Ascending aorta (tissue), 2 donors: ENCODE results near the gene SPP2. TPM values are rescaled to one million over a fixed set of nuclear protein-coding genes. Genes with fewer than 3 reads are reported as not detected.

ENCODE experiments used
- DNase-seq, 2 donors: peaks; one replicate each; pipeline ENCODE4 v3.0.0-alpha.2; 2019; ENCODE audit warnings: low spot score in 2 of 2
- H3K27ac ChIP-seq, 2 donors: fragments of 200-600 bp; sonication (generic); one replicate each; pipeline ENCODE4 v1.5.1; 2016 to 2017; ENCODE audit warnings: mild to moderate bottlenecking in 1 of 2
- H3K27me3 ChIP-seq: fragments of 200-600 bp; sonication (generic); one replicate; pipeline ENCODE4 v1.5.1; 2017
- H3K36me3 ChIP-seq, 2 donors: fragments of 200-600 bp; sonication (generic); one replicate each; pipeline ENCODE4 v1.5.1; 2016
- H3K4me1 ChIP-seq, 2 donors: fragments of 200-600 bp; sonication (generic); one replicate each; pipeline ENCODE4 v1.5.1; 2016 to 2017; ENCODE audit warnings: mild to moderate bottlenecking in 1 of 2
- H3K4me3 ChIP-seq, 2 donors: fragments of 200-600 bp; sonication (generic); one replicate each; pipeline ENCODE4 v1.5.1; 2016 to 2017; ENCODE audit warnings: mild to moderate bottlenecking in 1 of 2
- H3K9me3 ChIP-seq, 2 donors: fragments of 200-600 bp; sonication (generic); one replicate each; pipeline ENCODE4 v1.5.1; 2016
- CTCF ChIP-seq, 3 experiments: fragments of 200-600 bp in 2 of 3; fragments of 450-650 bp in 1 of 3; sonication (generic) in 2 of 3; IDR thresholded peaks; one replicate each; pipeline ENCODE4 v1.5.1; 2016 to 2019; ENCODE audit warnings: antibody characterized with exemption in 3 of 3, mild to moderate bottlenecking in 1 of 3, moderate library complexity in 1 of 3
- intact Hi-C: fragments of 100-400 bp; cut with DNase I; formaldehyde crosslinking; loops from one replicate; pipeline ENCODE4 v1.15.1; 2023
- total RNA-seq: library from RNA; depleted of rRNA; stranded (reverse); fragments of >200 nt; gene quantifications from one replicate; pipeline ENCODE4 v1.1.0, GENCODE V29; 2016

SPP2 gene
- not detected for total RNA-seq

- no peaks in the 10 kb centered on the region for H3K4me1 ChIP-seq
Observed at GRCh38 chr2:234050455-234051135, at the start of gene SPP2. Gene SPP2, plus strand, starts transcription at chr2:234050702. Its CDS starts 85 bp downstream, at chr2:234050787.

GRCh38 chr2:234001380-234002160, 48.9 kb upstream of the SPP2 start:
- TF ChIP-seq CTCF (IDR thresholded peaks at IDR 0.05) = no peak
- Histone ChIP-seq H3K36me3 (no peaks in the 10 kb centered on the region), H3K27me3 (no peaks in the 10 kb centered on the region), H3K4me3 (no peak overlapping the region), H3K4me1 (no peaks in the 10 kb centered on the region), H3K27ac (no peak overlapping the region), H3K9me3 (no peaks in the 10 kb centered on the region)
- intact Hi-C loops = no loop called here
- DNase-seq = no peak

More at GRCh38 chr2:234050455-234051135, at the start of gene SPP2:
- H3K27ac ChIP-seq = no peak within 1 kb of the TSS
- intact Hi-C loops = no loop called here
- no peak for TF ChIP-seq CTCF (IDR thresholded peaks at IDR 0.05)
- no peaks in the 10 kb centered on the region for H3K36me3 ChIP-seq
- DNase-seq = no peak
- no peaks in the 10 kb centered on the region for H3K9me3 ChIP-seq
- H3K27me3 ChIP-seq = no peaks in the 10 kb centered on the region
- no peak within 1 kb of the TSS for H3K4me3 ChIP-seq

GRCh38 chr2:234002281-234002680, 48.2 kb upstream of the SPP2 start:
- no peak for DNase-seq
- Histone ChIP-seq H3K27ac (no peak overlapping the region), H3K9me3 (no peaks in the 10 kb centered on the region), H3K4me1 (no peaks in the 10 kb centered on the region), H3K27me3 (no peaks in the 10 kb centered on the region), H3K4me3 (no peak overlapping the region), H3K36me3 (no peaks in the 10 kb centered on the region)
- TF ChIP-seq CTCF (IDR thresholded peaks at IDR 0.05) = no peak
- intact Hi-C loops = no loop called here

- TF ChIP-seq CTCF (IDR thresholded peaks at IDR 0.05) = no peak
- no peaks in the 10 kb centered on the region for H3K36me3 ChIP-seq
- H3K4me3 ChIP-seq = no peak overlapping the region
- no peak overlapping the region for H3K27ac ChIP-seq
- no peaks in the 10 kb centered on the region for H3K4me1 ChIP-seq
- no peaks in the 10 kb centered on the region for H3K27me3 ChIP-seq
- no peak for DNase-seq
- no peaks in the 10 kb centered on the region for H3K9me3 ChIP-seq
- intact Hi-C loops = no loop called here
Observed at GRCh38 chr2:234003972-234004617, 46.4 kb upstream of the SPP2 start.

- Histone ChIP-seq H3K27ac (no peak overlapping the region), H3K4me1 (no peaks in the 10 kb centered on the region), H3K36me3 (no peaks in the 10 kb centered on the region), H3K4me3 (no peak overlapping the region), H3K27me3 (no peaks in the 10 kb centered on the region), H3K9me3 (no peaks in the 10 kb centered on the region)
- intact Hi-C loops = no loop called here
- no peak for TF ChIP-seq CTCF (IDR thresholded peaks at IDR 0.05)
- no peak for DNase-seq
Observed at GRCh38 chr2:234005126-234005525, 45.4 kb upstream of the SPP2 start.
